Coronary artery (tissue), 2 donors: ENCODE results near the gene ASCC3.

Experiments
- DNase-seq: peaks from one replicate; pipeline ENCODE4 v3.0.0-alpha.2; 2017; ENCODE audit warnings: low spot score
- H3K27ac ChIP-seq, 2 donors: fragments of 200-600 bp; sonication (generic); one replicate each; pipeline ENCODE4 v1.5.1; 2016 to 2019
- H3K4me3 ChIP-seq: fragments of 200-600 bp; sonication (generic); 2 replicates; pipeline ENCODE4 v1.5.1; 2016; ENCODE audit warnings: mild to moderate bottlenecking, moderate library complexity
- CTCF ChIP-seq: fragments of 200-600 bp; sonication (generic); IDR thresholded peaks from one replicate; pipeline ENCODE4 v1.5.1; 2019; ENCODE audit warnings: antibody characterized with exemption

ASCC3 gene

GRCh38 chr6:100568255-100568654 lies 312.9 kb downstream of the ASCC3 start:
- Histone ChIP-seq H3K4me3 (no peak overlapping the region), H3K27ac (no peak overlapping the region)
- TF ChIP-seq CTCF, result no peak
- no peak for DNase-seq

GRCh38 chr6:100566563-100566962 lies 314.6 kb downstream of the ASCC3 start:
- no peak for TF ChIP-seq CTCF
- DNase-seq, result no peak
- Histone ChIP-seq H3K4me3 (no peak overlapping the region), H3K27ac (no peak overlapping the region)

- DNase-seq, result no peak
- no peak for TF ChIP-seq CTCF
- Histone ChIP-seq H3K4me3 (no peak overlapping the region), H3K27ac (no peak overlapping the region)
These were observed 315.6 kb downstream of the ASCC3 start for GRCh38 chr6:100565439-100566104.

GRCh38 chr6:100559859-100560258 lies 321.3 kb downstream of the ASCC3 start:
- Histone ChIP-seq H3K27ac (no peak overlapping the region), H3K4me3 (no peak overlapping the region)
- TF ChIP-seq CTCF, result no peak
- no peak for DNase-seq

GRCh38 chr6:100554228-100554627 lies 326.9 kb downstream of the ASCC3 start:
- Histone ChIP-seq H3K4me3 (no peak overlapping the region), H3K27ac (no peak overlapping the region)
- no peak for DNase-seq

GRCh38 chr6:100553243-100553642 lies 327.9 kb downstream of the ASCC3 start:
- H3K4me3 ChIP-seq, result no peak overlapping the region
- H3K27ac ChIP-seq, result no peak overlapping the region
- DNase-seq, result no peak
- TF ChIP-seq CTCF, result no peak

More at GRCh38 chr6:100554228-100554627, 326.9 kb downstream of the ASCC3 start:
- TF ChIP-seq CTCF, result no peak

- H3K27ac ChIP-seq, result no peak overlapping the region
- no peak for TF ChIP-seq CTCF
- no peak overlapping the region for H3K4me3 ChIP-seq
- DNase-seq, result no peak
These were observed 331.5 kb downstream of the ASCC3 start for GRCh38 chr6:100549406-100550167.
